Lower leg skin (tissue), 4 donors: ENCODE measurements around the gene HSPA4. TPM values are rescaled to one million over a fixed set of nuclear protein-coding genes. Genes with fewer than 3 reads are reported as not detected.

Experiments
- DNase-seq, 2 donors: peaks; one replicate each; pipeline ENCODE4 v3.0.0-alpha.2; 2019; ENCODE audit warnings: low spot score in 2 of 2
- H3K4me3 ChIP-seq: fragments of 200-600 bp; sonication (generic); 2 replicates; pipeline ENCODE4 v1.5.1; 2017; ENCODE audit warnings: mild to moderate bottlenecking, low read depth; ENCODE audit not compliant: poor library complexity, severe bottlenecking
- POLR2A ChIP-seq, 2 donors: fragments of 450-650 bp; IDR thresholded peaks; one replicate each; pipeline ENCODE4 v1.6.1; 2016 to 2017; ENCODE audit warnings: antibody characterized with exemption in 2 of 2, mild to moderate bottlenecking in 1 of 2, moderate library complexity in 1 of 2
- WGBS, 2 donors: methylation state at CpG; one replicate each; pipeline ENCODE4 v1.1.5; 2018; 5-methylcytosine and 5-hydroxymethylcytosine counted together
- intact Hi-C: fragments of 100-400 bp; cut with DNase I; formaldehyde crosslinking; loops from one replicate; pipeline ENCODE4 v1.15.0; 2023; ENCODE audit warnings: low total_unique reads
- total RNA-seq, 4 donors: library from RNA; depleted of rRNA; stranded (reverse); fragments of >200 nt; gene quantifications; one replicate each; pipeline ENCODE4 v1.1.0, GENCODE V29; 2016
- TF ChIP-seq, protein P1 (sequence below), 3 donors: fragments of 450-650 bp; IDR thresholded peaks; one replicate each; pipeline ENCODE4 v1.5.1; 2016; ENCODE audit warnings: antibody characterized with exemption in 3 of 3, mild to moderate bottlenecking in 3 of 3, moderate library complexity in 2 of 3

Gene HSPA4
- total RNA-seq, 4 donors from 2014 or later, result 33.0 to 49.3 (median 42.2) TPM

DNA sequence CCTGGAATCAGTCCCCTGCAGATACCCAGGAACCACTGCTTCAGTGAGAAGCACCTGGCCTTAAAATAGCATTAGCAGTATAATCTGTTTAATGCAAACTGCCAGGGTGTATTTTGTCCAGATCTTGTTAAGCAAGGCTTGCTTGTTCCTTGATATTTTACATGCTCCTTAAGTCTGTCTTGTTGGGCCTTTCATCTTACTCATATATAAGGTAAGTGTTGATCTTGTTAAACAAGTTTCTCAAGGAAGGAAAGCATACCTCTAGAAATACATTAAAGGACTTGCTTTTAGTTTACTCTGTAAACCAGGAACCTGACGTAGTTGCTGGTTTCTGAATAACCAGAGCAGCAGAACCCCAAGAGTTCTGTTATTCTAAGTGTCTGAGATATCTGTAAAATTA lies 13.7 kb downstream of the HSPA4 start:
- DNase-seq, result no peak
- TF ChIP-seq, protein P1, sequence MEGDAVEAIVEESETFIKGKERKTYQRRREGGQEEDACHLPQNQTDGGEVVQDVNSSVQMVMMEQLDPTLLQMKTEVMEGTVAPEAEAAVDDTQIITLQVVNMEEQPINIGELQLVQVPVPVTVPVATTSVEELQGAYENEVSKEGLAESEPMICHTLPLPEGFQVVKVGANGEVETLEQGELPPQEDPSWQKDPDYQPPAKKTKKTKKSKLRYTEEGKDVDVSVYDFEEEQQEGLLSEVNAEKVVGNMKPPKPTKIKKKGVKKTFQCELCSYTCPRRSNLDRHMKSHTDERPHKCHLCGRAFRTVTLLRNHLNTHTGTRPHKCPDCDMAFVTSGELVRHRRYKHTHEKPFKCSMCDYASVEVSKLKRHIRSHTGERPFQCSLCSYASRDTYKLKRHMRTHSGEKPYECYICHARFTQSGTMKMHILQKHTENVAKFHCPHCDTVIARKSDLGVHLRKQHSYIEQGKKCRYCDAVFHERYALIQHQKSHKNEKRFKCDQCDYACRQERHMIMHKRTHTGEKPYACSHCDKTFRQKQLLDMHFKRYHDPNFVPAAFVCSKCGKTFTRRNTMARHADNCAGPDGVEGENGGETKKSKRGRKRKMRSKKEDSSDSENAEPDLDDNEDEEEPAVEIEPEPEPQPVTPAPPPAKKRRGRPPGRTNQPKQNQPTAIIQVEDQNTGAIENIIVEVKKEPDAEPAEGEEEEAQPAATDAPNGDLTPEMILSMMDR (IDR thresholded peaks at IDR 0.05), result no peak
- no peak for TF ChIP-seq POLR2A (IDR thresholded peaks at IDR 0.05)
- intact Hi-C loops, result no loop called here
- 64 to 74% methylated on average over 1 of the region's 1 CpG for WGBS, 2 donors
- no peak overlapping the region for H3K4me3 ChIP-seq

DNA sequence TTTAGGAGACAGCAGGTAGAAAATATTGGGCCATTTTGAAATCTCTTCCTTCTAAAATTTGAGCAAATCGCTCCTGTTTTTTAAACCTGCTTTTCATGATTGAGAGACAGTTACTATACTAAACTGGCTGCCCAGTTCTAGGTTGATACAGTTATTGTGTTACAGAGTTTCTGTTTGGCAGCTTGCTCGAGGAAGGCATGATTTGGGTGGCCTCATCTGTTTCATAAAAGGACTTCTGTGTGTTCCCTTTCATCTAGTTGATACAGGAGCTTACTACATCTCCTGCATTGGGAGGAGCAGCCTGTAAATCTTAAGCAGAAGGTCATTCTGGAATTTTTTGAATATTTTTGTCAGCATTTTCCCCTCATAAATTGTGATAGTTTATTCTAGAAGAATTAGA lies 14.2 kb downstream of the HSPA4 start:
- DNase-seq, result no peak
- intact Hi-C loops, result no loop called here
- no peak overlapping the region for H3K4me3 ChIP-seq
- WGBS, 2 donors, result 79% methylated on average over 2 of the region's 2 CpGs
- TF ChIP-seq, protein P1 (IDR thresholded peaks at IDR 0.05), result no peak
- no peak for TF ChIP-seq POLR2A (IDR thresholded peaks at IDR 0.05)

DNA sequence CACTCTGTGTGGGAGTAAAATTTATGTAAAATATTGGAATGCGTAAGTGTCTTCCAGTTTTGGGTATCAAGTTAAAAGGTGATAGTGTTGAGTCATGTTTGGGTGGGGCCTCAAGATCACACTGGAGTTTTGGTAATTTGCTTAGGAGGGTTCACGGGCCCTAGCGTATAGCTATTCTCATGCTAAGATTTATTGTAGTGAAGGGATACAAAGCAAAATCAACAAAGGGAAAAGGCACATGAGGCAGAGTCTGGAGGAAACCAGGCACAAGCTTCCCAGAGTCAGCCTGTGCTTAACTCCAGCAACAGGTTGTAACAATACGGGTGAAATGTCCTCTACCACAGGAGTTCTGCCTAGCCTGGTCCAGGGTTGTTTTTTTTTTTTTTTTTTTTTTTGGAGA lies 20.2 kb downstream of the HSPA4 start:
- intact Hi-C loops, result no loop called here
- no peak for DNase-seq
- no peak overlapping the region for H3K4me3 ChIP-seq
- WGBS, 2 donors, result 67 to 73% methylated on average over 4 of the region's 4 CpGs
- TF ChIP-seq, protein P1 (IDR thresholded peaks at IDR 0.05), result no peak
- no peak for TF ChIP-seq POLR2A (IDR thresholded peaks at IDR 0.05)

DNA sequence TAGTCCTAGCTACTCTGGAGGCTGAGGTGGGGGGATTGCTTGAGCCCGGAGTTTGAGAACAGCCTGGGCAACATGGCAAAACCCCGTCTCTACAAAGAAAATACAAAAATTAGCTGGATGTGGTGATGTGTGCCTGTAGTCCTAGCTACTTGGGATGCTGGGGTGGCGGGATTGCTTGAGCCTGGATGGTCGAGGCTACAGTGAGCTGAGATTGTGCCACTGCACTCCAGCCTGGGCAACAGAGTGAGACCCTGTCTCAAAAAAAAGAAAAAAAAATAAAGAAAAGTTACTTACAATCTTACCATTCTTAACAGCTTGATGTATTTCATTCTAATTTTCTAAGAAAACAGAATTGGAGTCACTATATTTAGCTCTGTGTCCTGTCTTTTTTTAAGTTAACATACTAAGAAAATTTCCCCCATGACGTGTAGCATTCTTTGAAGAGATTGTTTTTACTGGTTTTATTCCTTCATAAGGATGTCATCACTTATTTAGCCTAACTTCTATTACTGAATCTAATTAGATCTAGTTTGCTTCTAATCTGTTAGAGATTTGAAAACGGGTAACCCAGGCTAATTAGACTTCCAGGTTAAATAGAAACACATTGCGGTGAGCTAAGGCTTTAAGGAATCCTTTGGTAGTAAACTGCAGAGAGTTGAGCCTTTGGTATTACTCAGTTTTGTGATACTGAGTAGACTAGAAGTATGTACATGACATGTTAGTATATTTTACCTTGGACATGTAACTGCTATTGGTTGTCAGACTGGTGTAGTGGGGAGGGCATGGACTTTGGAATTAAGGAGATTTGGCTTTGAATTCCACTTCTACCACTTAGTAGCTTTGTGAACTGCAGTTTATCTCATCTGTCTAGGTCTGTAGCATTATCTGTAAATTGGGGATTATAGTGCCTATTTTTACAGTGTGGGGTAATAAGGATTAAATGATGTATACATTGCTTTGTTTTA lies 24.0 kb downstream of the HSPA4 start:
- no peak for DNase-seq
- no peak for TF ChIP-seq POLR2A (IDR thresholded peaks at IDR 0.05)
- intact Hi-C loops, result no loop called here
- 79 to 80% methylated on average over 7 of the region's 7 CpGs for WGBS, 2 donors
- H3K4me3 ChIP-seq, result no peak overlapping the region

DNA sequence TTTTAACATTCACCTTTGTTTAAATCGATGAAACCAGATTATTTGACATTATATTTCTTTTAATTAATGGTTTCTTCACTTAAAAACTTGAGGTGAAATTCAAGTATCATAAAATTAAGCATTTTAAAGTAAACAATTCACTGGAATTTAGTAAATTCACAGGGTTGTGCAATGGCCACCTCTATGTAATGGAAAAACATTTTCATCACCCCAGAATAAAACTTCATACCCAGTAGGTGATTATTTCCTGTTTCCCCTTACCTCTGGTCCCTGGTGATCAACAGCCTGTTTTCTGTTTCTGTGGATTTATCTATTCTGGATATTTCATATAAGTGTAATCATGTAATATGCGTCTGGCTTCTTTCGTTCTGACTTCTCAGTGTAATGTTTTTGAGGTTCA lies 27.2 kb downstream of the HSPA4 start:
- WGBS, 2 donors, result 95 to 96% methylated on average over 3 of the region's 3 CpGs
- intact Hi-C loops, result no loop called here
- no peak for TF ChIP-seq POLR2A (IDR thresholded peaks at IDR 0.05)
- TF ChIP-seq, protein P1 (IDR thresholded peaks at IDR 0.05), result no peak
- no peak for DNase-seq
- no peak overlapping the region for H3K4me3 ChIP-seq

DNA sequence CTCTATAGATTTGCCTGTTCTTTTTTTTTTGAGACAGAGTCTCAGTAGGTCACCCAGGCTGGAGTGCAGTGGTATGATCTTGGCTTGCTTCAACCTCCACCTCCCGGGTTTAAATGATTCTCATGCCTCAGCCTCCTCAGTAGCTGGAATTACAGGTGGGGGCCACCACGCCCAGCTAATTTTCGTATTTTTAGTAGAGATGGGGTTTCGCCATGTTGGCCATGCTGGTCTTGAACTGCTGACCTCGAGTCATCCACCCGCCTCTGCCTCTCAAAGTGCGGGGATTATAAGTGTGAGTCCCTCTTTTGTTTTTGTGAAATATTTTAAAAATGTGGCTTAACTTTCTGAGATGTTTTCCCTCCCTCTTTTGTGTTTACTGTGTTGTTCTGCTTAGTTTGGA lies 29.2 kb downstream of the HSPA4 start:
- TF ChIP-seq, protein P1 (IDR thresholded peaks at IDR 0.05), result no peak
- no peak for TF ChIP-seq POLR2A (IDR thresholded peaks at IDR 0.05)
- no peak for DNase-seq
- 86 to 87% methylated on average over 7 of the region's 7 CpGs for WGBS, 2 donors
- H3K4me3 ChIP-seq, result no peak overlapping the region
- intact Hi-C loops, result no loop called here
